Measurements from ENCODE around the gene TRIM8. TPM values are rescaled to one million over a fixed set of nuclear protein-coding genes. Genes with fewer than 3 reads are reported as not detected.

Gene TRIM8
- total and polyA plus RNA-seq, 9 of the 15 experiments (the other 6 are each of a cell fraction or from before 2014, with no cell fraction given), result 1.7 to 26.0 (median 9.1) TPM

DNA sequence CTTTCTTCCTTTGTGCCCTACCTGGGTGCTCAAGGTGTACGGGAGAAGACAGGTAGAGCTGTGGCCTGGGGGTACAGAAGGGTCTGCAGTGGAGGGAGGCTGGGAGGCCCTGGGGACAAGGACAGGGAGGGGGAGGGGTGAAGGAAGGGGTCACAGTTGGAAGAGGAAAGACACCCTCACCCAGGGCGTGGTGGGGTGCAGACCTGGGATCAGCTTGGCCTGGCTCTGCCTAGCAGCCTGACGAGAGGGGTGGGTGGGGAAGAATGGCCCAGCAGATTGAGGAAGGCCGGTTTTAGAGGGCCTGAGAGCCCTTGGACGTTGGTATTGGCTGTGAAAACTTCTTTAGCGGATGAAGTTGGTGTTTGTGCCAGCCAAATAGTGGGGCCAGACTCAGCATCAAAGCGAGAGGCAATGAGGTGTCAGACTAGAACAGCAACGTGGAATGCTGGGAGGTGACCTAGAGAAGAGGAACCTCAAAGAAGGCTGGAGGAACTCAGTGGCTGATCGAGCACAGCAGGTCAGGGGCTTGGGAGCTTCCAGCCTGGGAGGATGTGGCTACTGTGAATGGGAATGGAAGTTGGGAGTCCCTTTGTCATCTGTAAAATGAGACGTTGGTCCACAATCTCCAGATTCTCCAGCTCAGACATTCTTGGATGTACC lies 18.1 kb upstream of the TRIM8 start (continued):
- TF ChIP-seq, protein P1, sequence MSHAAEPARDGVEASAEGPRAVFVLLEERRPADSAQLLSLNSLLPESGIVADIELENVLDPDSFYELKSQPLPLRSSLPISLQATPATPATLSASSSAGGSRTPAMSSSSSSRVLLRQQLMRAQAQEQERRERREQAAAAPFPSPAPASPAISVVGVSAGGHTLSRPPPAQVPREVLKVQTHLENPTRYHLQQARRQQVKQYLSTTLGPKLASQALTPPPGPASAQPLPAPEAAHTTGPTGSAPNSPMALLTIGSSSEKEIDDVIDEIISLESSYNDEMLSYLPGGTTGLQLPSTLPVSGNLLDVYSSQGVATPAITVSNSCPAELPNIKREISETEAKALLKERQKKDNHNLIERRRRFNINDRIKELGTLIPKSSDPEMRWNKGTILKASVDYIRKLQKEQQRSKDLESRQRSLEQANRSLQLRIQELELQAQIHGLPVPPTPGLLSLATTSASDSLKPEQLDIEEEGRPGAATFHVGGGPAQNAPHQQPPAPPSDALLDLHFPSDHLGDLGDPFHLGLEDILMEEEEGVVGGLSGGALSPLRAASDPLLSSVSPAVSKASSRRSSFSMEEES (CRISPR knock-in tag; IDR thresholded peaks at IDR 0.05), result no peak
- TF ChIP-seq, protein P2, sequence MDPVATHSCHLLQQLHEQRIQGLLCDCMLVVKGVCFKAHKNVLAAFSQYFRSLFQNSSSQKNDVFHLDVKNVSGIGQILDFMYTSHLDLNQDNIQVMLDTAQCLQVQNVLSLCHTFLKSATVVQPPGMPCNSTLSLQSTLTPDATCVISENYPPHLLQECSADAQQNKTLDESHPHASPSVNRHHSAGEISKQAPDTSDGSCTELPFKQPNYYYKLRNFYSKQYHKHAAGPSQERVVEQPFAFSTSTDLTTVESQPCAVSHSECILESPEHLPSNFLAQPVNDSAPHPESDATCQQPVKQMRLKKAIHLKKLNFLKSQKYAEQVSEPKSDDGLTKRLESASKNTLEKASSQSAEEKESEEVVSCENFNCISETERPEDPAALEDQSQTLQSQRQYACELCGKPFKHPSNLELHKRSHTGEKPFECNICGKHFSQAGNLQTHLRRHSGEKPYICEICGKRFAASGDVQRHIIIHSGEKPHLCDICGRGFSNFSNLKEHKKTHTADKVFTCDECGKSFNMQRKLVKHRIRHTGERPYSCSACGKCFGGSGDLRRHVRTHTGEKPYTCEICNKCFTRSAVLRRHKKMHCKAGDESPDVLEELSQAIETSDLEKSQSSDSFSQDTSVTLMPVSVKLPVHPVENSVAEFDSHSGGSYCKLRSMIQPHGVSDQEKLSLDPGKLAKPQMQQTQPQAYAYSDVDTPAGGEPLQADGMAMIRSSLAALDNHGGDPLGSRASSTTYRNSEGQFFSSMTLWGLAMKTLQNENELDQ (CRISPR knock-in tag; IDR thresholded peaks at IDR 0.05; ENCODE audit: borderline replicate concordance), result no peak
- TF ChIP-seq BRF1 (IDR thresholded peaks at IDR 0.05; ENCODE audit: borderline replicate concordance, extremely low read depth, insufficient read length) (no peak), ZNF778 (CRISPR knock-in tag; IDR thresholded peaks at IDR 0.05) (no peak), NFE2 (IDR thresholded peaks at IDR 0.05; ENCODE audit: low read depth) (no peak), ZNF444 (CRISPR knock-in tag; IDR thresholded peaks at IDR 0.05) (no peak), CBX1 (IDR thresholded peaks at IDR 0.05; ENCODE audit: low read depth) (no peak)
- TF ChIP-seq, protein P3, sequence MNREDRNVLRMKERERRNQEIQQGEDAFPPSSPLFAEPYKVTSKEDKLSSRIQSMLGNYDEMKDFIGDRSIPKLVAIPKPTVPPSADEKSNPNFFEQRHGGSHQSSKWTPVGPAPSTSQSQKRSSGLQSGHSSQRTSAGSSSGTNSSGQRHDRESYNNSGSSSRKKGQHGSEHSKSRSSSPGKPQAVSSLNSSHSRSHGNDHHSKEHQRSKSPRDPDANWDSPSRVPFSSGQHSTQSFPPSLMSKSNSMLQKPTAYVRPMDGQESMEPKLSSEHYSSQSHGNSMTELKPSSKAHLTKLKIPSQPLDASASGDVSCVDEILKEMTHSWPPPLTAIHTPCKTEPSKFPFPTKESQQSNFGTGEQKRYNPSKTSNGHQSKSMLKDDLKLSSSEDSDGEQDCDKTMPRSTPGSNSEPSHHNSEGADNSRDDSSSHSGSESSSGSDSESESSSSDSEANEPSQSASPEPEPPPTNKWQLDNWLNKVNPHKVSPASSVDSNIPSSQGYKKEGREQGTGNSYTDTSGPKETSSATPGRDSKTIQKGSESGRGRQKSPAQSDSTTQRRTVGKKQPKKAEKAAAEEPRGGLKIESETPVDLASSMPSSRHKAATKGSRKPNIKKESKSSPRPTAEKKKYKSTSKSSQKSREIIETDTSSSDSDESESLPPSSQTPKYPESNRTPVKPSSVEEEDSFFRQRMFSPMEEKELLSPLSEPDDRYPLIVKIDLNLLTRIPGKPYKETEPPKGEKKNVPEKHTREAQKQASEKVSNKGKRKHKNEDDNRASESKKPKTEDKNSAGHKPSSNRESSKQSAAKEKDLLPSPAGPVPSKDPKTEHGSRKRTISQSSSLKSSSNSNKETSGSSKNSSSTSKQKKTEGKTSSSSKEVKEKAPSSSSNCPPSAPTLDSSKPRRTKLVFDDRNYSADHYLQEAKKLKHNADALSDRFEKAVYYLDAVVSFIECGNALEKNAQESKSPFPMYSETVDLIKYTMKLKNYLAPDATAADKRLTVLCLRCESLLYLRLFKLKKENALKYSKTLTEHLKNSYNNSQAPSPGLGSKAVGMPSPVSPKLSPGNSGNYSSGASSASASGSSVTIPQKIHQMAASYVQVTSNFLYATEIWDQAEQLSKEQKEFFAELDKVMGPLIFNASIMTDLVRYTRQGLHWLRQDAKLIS (CRISPR knock-in tag; IDR thresholded peaks at IDR 0.05), result no peak
